GM19468 (cell line): Measurements from ENCODE around the gene LHFPL3.

ENCODE experiments used
- ATAC-seq: cut with Tn5 transposase; IDR thresholded peaks from one replicate; pipeline ENCODE4 v1.9.1; 2021; ENCODE audit warnings: mild to moderate bottlenecking, moderate library complexity, moderate number of reproducible peaks; ENCODE audit not compliant: unreplicated experiment; ENCODE audit errors: extremely low read depth

Gene LHFPL3

GRCh38 chr7:104789780-104790179 is 461.4 kb downstream of the LHFPL3 start:
- no peak for ATAC-seq

- ATAC-seq, result no peak
Measured at GRCh38 chr7:104790440-104790839, 462.0 kb downstream of the LHFPL3 start.

GRCh38 chr7:104791080-104791479 is 462.7 kb downstream of the LHFPL3 start:
- no peak for ATAC-seq

- ATAC-seq, result no peak
Measured at GRCh38 chr7:104793066-104793465, 464.7 kb downstream of the LHFPL3 start.

GRCh38 chr7:104794154-104794553 is 465.8 kb downstream of the LHFPL3 start:
- no peak for ATAC-seq

GRCh38 chr7:104794589-104794988 is 466.2 kb downstream of the LHFPL3 start:
- ATAC-seq, result no peak

- ATAC-seq, result no peak
Measured at GRCh38 chr7:104795086-104795485, 466.7 kb downstream of the LHFPL3 start.

GRCh38 chr7:104795616-104796398 is 467.4 kb downstream of the LHFPL3 start:
- no peak for ATAC-seq

GRCh38 chr7:104800307-104800706 is 471.9 kb downstream of the LHFPL3 start:
- no peak for ATAC-seq

- no peak for ATAC-seq
Measured at GRCh38 chr7:104801022-104801421, 472.6 kb downstream of the LHFPL3 start.

- ATAC-seq, result no peak
Measured at GRCh38 chr7:104803931-104804330, 475.5 kb downstream of the LHFPL3 start.

GRCh38 chr7:104804696-104805095 is 476.3 kb downstream of the LHFPL3 start:
- ATAC-seq, result no peak

GRCh38 chr7:104805449-104806317 is 477.3 kb downstream of the LHFPL3 start:
- no peak for ATAC-seq

GRCh38 chr7:104807671-104808070 is 479.3 kb downstream of the LHFPL3 start:
- no peak for ATAC-seq

- no peak for ATAC-seq
Measured at GRCh38 chr7:104809906-104810305, 481.5 kb downstream of the LHFPL3 start.

- ATAC-seq, result no peak
Measured at GRCh38 chr7:104814126-104814525, 485.7 kb downstream of the LHFPL3 start.

GRCh38 chr7:104814671-104815400 is 486.4 kb downstream of the LHFPL3 start:
- no peak for ATAC-seq

- no peak for ATAC-seq
Measured at GRCh38 chr7:104816537-104816936, 488.1 kb downstream of the LHFPL3 start.

- no peak for ATAC-seq
Measured at GRCh38 chr7:104818961-104819880, 490.8 kb downstream of the LHFPL3 start.
